WI38 (cell line): Measurements from ENCODE around the gene SRD5A1.

Source experiments
- H3K4me3 ChIP-seq: 2 replicates; pipeline ENCODE4 v1.5.1; 2011; ENCODE audit warnings: low read depth, mild to moderate bottlenecking, control low read depth, low read length
- CTCF ChIP-seq: IDR thresholded peaks from 2 replicates; pipeline ENCODE4 v1.5.1; 2012; ENCODE audit warnings: low read depth, mild to moderate bottlenecking, control low read depth, low read length

SRD5A1 gene

GRCh38 chr5:6674886-6675285 is 41.6 kb downstream of the SRD5A1 start:
- no peak for TF ChIP-seq CTCF
- H3K4me3 ChIP-seq: no peak overlapping the region

GRCh38 chr5:6675784-6676491 is 42.7 kb downstream of the SRD5A1 start:
- no peak overlapping the region for H3K4me3 ChIP-seq
- TF ChIP-seq CTCF: no peak

GRCh38 chr5:6676702-6677101 is 43.5 kb downstream of the SRD5A1 start:
- no peak for TF ChIP-seq CTCF
- no peak overlapping the region for H3K4me3 ChIP-seq

GRCh38 chr5:6678385-6678784 is 45.1 kb downstream of the SRD5A1 start:
- no peak overlapping the region for H3K4me3 ChIP-seq
- no peak for TF ChIP-seq CTCF

- no peak for TF ChIP-seq CTCF
- no peak overlapping the region for H3K4me3 ChIP-seq
Observed at GRCh38 chr5:6680922-6681321, 47.7 kb downstream of the SRD5A1 start.

- no peak for TF ChIP-seq CTCF
- no peak overlapping the region for H3K4me3 ChIP-seq
Observed at GRCh38 chr5:6681682-6682081, 48.4 kb downstream of the SRD5A1 start.

- no peak overlapping the region for H3K4me3 ChIP-seq
- TF ChIP-seq CTCF: no peak
Observed at GRCh38 chr5:6682239-6682638, 49.0 kb downstream of the SRD5A1 start.
